HepG2 (cell line): Measurements from ENCODE around the gene CCDC34. TPM values are rescaled to one million over a fixed set of nuclear protein-coding genes. Genes with fewer than 3 reads are reported as not detected.

ENCODE experiments used
- ZBTB40 ChIP-seq, 2 experiments: fragments of 450-650 bp in 1 of 2; sonication (generic) in 1 of 2; formaldehyde crosslinking in 1 of 2; IDR thresholded peaks; 2 replicates each; pipeline versions ENCODE4 v1.6.1 to v1.8.0; 2016 to 2022; ENCODE audit warnings: antibody characterized with exemption in 1 of 2, mild to moderate bottlenecking in 1 of 2, missing genetic modification reagents in 1 of 2
- polyA plus RNA-seq, 8 experiments: library from polyadenylated mRNA; depleted of rRNA in 3 of 8; stranded (reverse) in 7 of 8; unstranded in 1 of 8; fragments of >200 nt; fragmentation: Illumina TruSeq in 4 of 8; extraction: Trizol in 4 of 8; gene quantifications; 2 replicates each; pipeline versions ENCODE4 v1.2.1 to v1.2.3, GENCODE V29; 2011 to 2016; ENCODE audit warnings: low read depth in 4 of 8, missing spikeins in 1 of 8, mixed read lengths in 1 of 8; ENCODE audit not compliant: insufficient read depth in 1 of 8
- total RNA-seq, 5 experiments: library from RNA; depleted of rRNA; stranded (reverse); fragments of >200 nt; fragmentation: Illumina TruSeq; extraction: Trizol; gene quantifications; 2 replicates each; pipeline ENCODE4 v1.2.3, GENCODE V29; 2016; ENCODE audit warnings: low read depth in 1 of 5

The CCDC34 gene
- total and polyA plus RNA-seq, 2 of the 13 experiments (the other 11 are each of a cell fraction or from before 2014, with no cell fraction given): 7.6 to 34.3 TPM

- TF ChIP-seq ZBTB40 (IDR thresholded peaks at IDR 0.05) (no peak), ZBTB40 (CRISPR knock-in tag; IDR thresholded peaks at IDR 0.05) (no peak)
Observed at GRCh38 chr11:27363576-27364117, 632 bp upstream of the CCDC34 start (continued).
